GM08714 (cell line): ENCODE measurements around the gene NF1.

Experiments
- H3K4me3 ChIP-seq: fragments of 200-500 bp; sonication (Bioruptor generic); 2 replicates; pipeline ENCODE4 v1.5.1; 2014; ENCODE audit warnings: mild to moderate bottlenecking, low read length, inconsistent platforms
- ZNF274 ChIP-seq: IDR thresholded peaks from 2 replicates; pipeline ENCODE4 v1.6.1; 2012; ENCODE audit warnings: mild to moderate bottlenecking, low read depth, low read length

NF1 gene

GRCh38 chr17:31226950-31227349, 132.2 kb downstream of the NF1 start:
- TF ChIP-seq ZNF274 = no peak

GRCh38 chr17:31231852-31232251, 137.1 kb downstream of the NF1 start:
- H3K4me3 ChIP-seq = no peak overlapping the region
- TF ChIP-seq ZNF274 = no peak

More at GRCh38 chr17:31226950-31227349, 132.2 kb downstream of the NF1 start:
- H3K4me3 ChIP-seq = no peak overlapping the region

GRCh38 chr17:31235110-31235509, 140.3 kb downstream of the NF1 start:
- H3K4me3 ChIP-seq = no peak overlapping the region
- no peak for TF ChIP-seq ZNF274

DNA sequence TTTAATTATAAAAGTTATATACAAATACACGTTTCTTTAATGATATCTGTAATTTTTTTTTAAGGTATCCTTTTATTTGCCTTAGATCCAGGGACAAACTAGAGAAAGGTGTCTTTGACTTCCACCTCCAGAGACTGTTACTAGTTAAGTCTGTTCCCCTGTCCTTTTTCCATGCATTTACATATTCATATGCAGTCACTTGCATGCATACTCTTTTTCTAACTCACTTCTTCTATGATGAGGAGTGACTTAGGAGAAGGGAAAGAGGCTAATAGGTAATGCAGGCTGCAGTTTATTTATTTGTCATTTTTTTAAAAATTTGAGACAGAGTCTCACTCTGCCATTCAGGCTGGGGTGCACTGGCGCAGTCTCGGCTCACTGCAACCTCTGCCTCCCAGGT, 141.4 kb downstream of the NF1 start:
- no peak for TF ChIP-seq ZNF274
- H3K4me3 ChIP-seq = no peak overlapping the region

- TF ChIP-seq ZNF274 = no peak
Measured at GRCh38 chr17:31236712-31237111, 141.9 kb downstream of the NF1 start.

GRCh38 chr17:31241116-31241515, 146.3 kb downstream of the NF1 start:
- no peak overlapping the region for H3K4me3 ChIP-seq
- TF ChIP-seq ZNF274 = no peak

More at GRCh38 chr17:31236712-31237111, 141.9 kb downstream of the NF1 start:
- no peak overlapping the region for H3K4me3 ChIP-seq

- no peak for TF ChIP-seq ZNF274
- no peak overlapping the region for H3K4me3 ChIP-seq
Measured at GRCh38 chr17:31248986-31249834, 154.4 kb downstream of the NF1 start.

- TF ChIP-seq ZNF274 = no peak
- H3K4me3 ChIP-seq = no peak overlapping the region
Measured at GRCh38 chr17:31249835-31250141, 155.0 kb downstream of the NF1 start.

DNA sequence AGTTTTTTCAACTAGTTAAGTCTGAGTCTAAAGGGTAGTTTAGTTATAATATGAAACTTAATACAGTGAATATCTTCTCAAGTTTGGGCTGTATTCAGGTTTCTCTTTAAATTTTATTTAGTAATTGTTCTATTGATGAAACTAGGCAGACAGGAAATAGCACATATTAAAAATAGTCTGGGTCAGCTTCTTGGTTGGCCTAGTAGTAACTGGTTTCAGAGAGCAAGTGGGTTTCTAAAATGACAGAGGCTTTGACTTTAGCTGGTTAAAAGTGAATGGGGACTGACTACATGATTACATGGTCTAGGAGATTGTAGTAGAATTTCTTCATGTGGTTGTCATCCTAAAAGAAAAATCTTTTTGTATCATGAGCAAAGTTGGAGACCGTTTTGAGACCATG, 155.5 kb downstream of the NF1 start:
- no peak for TF ChIP-seq ZNF274
- H3K4me3 ChIP-seq = no peak overlapping the region

GRCh38 chr17:31251105-31251969, 156.6 kb downstream of the NF1 start:
- TF ChIP-seq ZNF274 = no peak

GRCh38 chr17:31251970-31252328, 157.2 kb downstream of the NF1 start:
- H3K4me3 ChIP-seq = no peak overlapping the region
- no peak for TF ChIP-seq ZNF274

More at GRCh38 chr17:31251105-31251969, 156.6 kb downstream of the NF1 start:
- H3K4me3 ChIP-seq = no peak overlapping the region

- H3K4me3 ChIP-seq = no peak overlapping the region
- TF ChIP-seq ZNF274 = no peak
Measured at GRCh38 chr17:31252741-31253140, 158.0 kb downstream of the NF1 start.

DNA sequence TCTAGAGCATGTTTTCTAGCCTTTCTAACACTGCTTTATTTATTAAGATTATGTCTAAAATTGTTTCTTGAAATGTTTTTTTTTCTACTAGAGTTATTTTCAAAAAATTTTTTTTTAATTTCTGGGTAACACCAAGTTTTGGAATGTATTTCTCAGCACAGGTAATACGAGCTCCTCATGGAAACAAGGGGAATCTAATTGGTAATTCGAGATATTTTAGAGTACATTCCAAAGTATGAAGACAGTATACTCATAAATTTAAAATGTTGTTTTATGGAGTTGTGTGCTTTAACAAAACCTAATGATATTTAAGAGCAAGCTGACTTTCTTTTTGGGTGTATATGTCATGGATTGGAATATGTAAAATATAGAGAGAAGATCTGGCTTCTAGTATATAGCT, 159.9 kb downstream of the NF1 start:
- TF ChIP-seq ZNF274 = no peak

GRCh38 chr17:31256936-31257335, 162.2 kb downstream of the NF1 start:
- no peak overlapping the region for H3K4me3 ChIP-seq
- no peak for TF ChIP-seq ZNF274

More for the DNA sequence above, 159.9 kb downstream of the NF1 start:
- H3K4me3 ChIP-seq = no peak overlapping the region

GRCh38 chr17:31260151-31260550, 165.4 kb downstream of the NF1 start:
- H3K4me3 ChIP-seq = no peak overlapping the region
- TF ChIP-seq ZNF274 = no peak
